HepG2 (cell line): ENCODE measurements around the gene S1PR5. TPM values are rescaled to one million over a fixed set of nuclear protein-coding genes. Genes with fewer than 3 reads are reported as not detected.

Experiments used
- CENPT ChIP-seq: sonication (generic); formaldehyde crosslinking; IDR thresholded peaks from 2 replicates; pipeline ENCODE4 v1.8.0; 2022; ENCODE audit warnings: low read depth, mild to moderate bottlenecking, moderate library complexity, missing genetic modification reagents
- HNRNPK ChIP-seq: fragments of 200-400 bp; formaldehyde crosslinking; IDR thresholded peaks from 2 replicates; pipeline ENCODE4 v1.6.1; 2018; ENCODE audit warnings: low read length, low read depth, moderate library complexity, mild to moderate bottlenecking; ENCODE audit not compliant: poor library complexity, severe bottlenecking
- JDP2 ChIP-seq: sonication (generic); formaldehyde crosslinking; IDR thresholded peaks from 2 replicates; pipeline ENCODE4 v1.8.1; 2022; ENCODE audit warnings: missing genetic modification reagents, borderline replicate concordance
- NFKB2 ChIP-seq: sonication (generic); formaldehyde crosslinking; IDR thresholded peaks from 2 replicates; pipeline ENCODE4 v1.4.0; 2020; ENCODE audit warnings: missing genetic modification reagents, borderline replicate concordance
- NONO ChIP-seq, 2 experiments: fragments of 450-650 bp in 1 of 2; sonication (generic) in 1 of 2; formaldehyde crosslinking in 1 of 2; IDR thresholded peaks in 1 of 2; conservative IDR thresholded peaks in 1 of 2; 2 replicates each; pipeline versions ENCODE4 v1.6.1 to v1.8.0; 2017 to 2022; ENCODE audit warnings: mild to moderate bottlenecking in 1 of 2, missing genetic modification reagents in 1 of 2, moderate library complexity in 1 of 2
- ZBTB21 ChIP-seq: sonication (generic); formaldehyde crosslinking; IDR thresholded peaks from 2 replicates; pipeline ENCODE4 v1.4.0; 2020; ENCODE audit warnings: missing genetic modification reagents
- ZFP41 ChIP-seq: sonication (generic); formaldehyde crosslinking; IDR thresholded peaks from 2 replicates; pipeline ENCODE4 v1.4.0; 2020; ENCODE audit warnings: mild to moderate bottlenecking, missing genetic modification reagents, borderline replicate concordance
- ZFP90 ChIP-seq: sonication (generic); formaldehyde crosslinking; IDR thresholded peaks from 2 replicates; pipeline ENCODE4 v1.8.0; 2022; ENCODE audit warnings: missing genetic modification reagents, mild to moderate bottlenecking, inconsistent platforms, borderline replicate concordance
- ZNF205 ChIP-seq: IDR thresholded peaks from 2 replicates; pipeline ENCODE4 v1.6.1; 2018; ENCODE audit warnings: missing biosample characterization, missing genetic modification reagents
- ZNF282 ChIP-seq: fragments of 450-650 bp; IDR thresholded peaks from 2 replicates; pipeline ENCODE4 v1.6.1; 2018; ENCODE audit not compliant: partially characterized antibody
- ZNF33B ChIP-seq: sonication (generic); formaldehyde crosslinking; IDR thresholded peaks from 2 replicates; pipeline ENCODE4 v1.5.1; 2020; ENCODE audit warnings: mild to moderate bottlenecking, missing genetic modification reagents
- ZNF878 ChIP-seq: sonication (generic); formaldehyde crosslinking; IDR thresholded peaks from 2 replicates; pipeline ENCODE4 v1.8.1; 2023; ENCODE audit warnings: mild to moderate bottlenecking, missing genetic modification reagents, moderate library complexity
- ZNF891 ChIP-seq: sonication (generic); formaldehyde crosslinking; IDR thresholded peaks from 2 replicates; pipeline ENCODE4 v1.5.0; 2020; ENCODE audit warnings: mild to moderate bottlenecking, missing genetic modification reagents
- polyA plus RNA-seq, 8 experiments: library from polyadenylated mRNA; depleted of rRNA in 3 of 8; stranded (reverse) in 7 of 8; unstranded in 1 of 8; fragments of >200 nt; fragmentation: Illumina TruSeq in 4 of 8; extraction: Trizol in 4 of 8; gene quantifications; 2 replicates each; pipeline versions ENCODE4 v1.2.1 to v1.2.3, GENCODE V29; 2011 to 2016; ENCODE audit warnings: low read depth in 4 of 8, missing spikeins in 1 of 8, mixed read lengths in 1 of 8; ENCODE audit not compliant: insufficient read depth in 1 of 8
- total RNA-seq, 5 experiments: library from RNA; depleted of rRNA; stranded (reverse); fragments of >200 nt; fragmentation: Illumina TruSeq; extraction: Trizol; gene quantifications; 2 replicates each; pipeline ENCODE4 v1.2.3, GENCODE V29; 2016; ENCODE audit warnings: low read depth in 1 of 5
- TF ChIP-seq, protein P1 (sequence below): sonication (generic); formaldehyde crosslinking; IDR thresholded peaks from 2 replicates; pipeline ENCODE4 v1.4.0; 2020; ENCODE audit warnings: missing genetic modification reagents
- TF ChIP-seq, protein P2 (sequence below): sonication (generic); formaldehyde crosslinking; conservative IDR thresholded peaks from 2 replicates; pipeline ENCODE4 v1.4.0; 2020; ENCODE audit warnings: mild to moderate bottlenecking, missing genetic modification reagents, moderate library complexity
- TF ChIP-seq, protein P3 (sequence below): sonication (generic); formaldehyde crosslinking; IDR thresholded peaks from 2 replicates; pipeline ENCODE4 v1.5.0; 2020; ENCODE audit warnings: missing genetic modification reagents
- TF ChIP-seq, protein P4 (sequence below): sonication (generic); formaldehyde crosslinking; IDR thresholded peaks from 2 replicates; pipeline ENCODE4 v1.8.0; 2022; ENCODE audit warnings: mild to moderate bottlenecking, missing genetic modification reagents, moderate library complexity

S1PR5 gene
- total and polyA plus RNA-seq, 2 of the 13 experiments (the other 11 are each of a cell fraction or from before 2014, with no cell fraction given) = 0.04 TPM; not detected in 1

DNA sequence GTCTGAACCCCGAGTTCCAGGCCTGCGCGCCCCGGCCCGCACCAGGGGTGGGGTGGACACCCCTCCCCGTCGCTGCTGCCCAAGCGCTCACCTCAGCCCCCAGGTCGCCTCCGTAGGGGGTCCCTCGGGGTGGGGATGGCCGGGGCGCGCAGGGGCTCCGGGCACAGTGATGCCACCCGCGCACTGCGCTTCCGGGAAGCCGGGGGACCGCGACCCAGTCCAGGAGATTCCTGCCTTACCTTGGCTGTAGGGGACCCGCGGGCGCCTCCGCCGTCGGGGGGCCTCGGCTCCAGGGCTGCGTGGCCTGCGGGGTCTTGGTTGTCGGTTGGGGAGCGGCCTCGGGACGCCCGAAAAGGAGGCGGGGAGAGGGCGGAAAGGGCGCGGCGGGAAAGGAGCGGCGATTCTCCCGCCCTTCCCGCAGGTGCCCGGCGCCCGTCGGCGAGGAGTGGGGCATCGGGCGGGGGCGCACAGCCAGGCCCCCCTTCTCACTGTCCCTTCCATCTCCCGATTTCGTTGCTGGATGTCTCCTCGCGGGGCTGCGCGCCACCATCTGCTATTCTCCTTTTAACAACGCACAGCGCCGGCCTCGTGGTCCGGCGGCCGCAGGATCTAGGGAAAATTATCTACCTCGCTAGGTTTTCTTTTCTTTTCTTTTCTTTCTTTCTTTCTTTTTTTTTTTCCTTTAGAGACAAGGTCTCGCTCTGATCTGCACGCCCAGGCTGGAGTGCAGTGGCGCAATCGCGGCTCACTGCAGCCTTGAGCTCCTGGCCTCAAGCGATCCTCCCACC, 14.1 kb downstream of the S1PR5 start, which contains the start of gene KEAP1 (continued):
- TF ChIP-seq, protein P1, sequence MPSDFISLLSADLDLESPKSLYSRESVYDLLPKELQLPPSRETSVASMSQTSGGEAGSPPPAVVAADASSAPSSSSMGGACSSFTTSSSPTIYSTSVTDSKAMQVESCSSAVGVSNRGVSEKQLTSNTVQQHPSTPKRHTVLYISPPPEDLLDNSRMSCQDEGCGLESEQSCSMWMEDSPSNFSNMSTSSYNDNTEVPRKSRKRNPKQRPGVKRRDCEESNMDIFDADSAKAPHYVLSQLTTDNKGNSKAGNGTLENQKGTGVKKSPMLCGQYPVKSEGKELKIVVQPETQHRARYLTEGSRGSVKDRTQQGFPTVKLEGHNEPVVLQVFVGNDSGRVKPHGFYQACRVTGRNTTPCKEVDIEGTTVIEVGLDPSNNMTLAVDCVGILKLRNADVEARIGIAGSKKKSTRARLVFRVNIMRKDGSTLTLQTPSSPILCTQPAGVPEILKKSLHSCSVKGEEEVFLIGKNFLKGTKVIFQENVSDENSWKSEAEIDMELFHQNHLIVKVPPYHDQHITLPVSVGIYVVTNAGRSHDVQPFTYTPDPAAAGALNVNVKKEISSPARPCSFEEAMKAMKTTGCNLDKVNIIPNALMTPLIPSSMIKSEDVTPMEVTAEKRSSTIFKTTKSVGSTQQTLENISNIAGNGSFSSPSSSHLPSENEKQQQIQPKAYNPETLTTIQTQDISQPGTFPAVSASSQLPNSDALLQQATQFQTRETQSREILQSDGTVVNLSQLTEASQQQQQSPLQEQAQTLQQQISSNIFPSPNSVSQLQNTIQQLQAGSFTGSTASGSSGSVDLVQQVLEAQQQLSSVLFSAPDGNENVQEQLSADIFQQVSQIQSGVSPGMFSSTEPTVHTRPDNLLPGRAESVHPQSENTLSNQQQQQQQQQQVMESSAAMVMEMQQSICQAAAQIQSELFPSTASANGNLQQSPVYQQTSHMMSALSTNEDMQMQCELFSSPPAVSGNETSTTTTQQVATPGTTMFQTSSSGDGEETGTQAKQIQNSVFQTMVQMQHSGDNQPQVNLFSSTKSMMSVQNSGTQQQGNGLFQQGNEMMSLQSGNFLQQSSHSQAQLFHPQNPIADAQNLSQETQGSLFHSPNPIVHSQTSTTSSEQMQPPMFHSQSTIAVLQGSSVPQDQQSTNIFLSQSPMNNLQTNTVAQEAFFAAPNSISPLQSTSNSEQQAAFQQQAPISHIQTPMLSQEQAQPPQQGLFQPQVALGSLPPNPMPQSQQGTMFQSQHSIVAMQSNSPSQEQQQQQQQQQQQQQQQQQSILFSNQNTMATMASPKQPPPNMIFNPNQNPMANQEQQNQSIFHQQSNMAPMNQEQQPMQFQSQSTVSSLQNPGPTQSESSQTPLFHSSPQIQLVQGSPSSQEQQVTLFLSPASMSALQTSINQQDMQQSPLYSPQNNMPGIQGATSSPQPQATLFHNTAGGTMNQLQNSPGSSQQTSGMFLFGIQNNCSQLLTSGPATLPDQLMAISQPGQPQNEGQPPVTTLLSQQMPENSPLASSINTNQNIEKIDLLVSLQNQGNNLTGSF (CRISPR knock-in tag) = peak; percentile 73; the same call in 1 of the 2 replicates
- TF ChIP-seq ZNF891 (peak; percentile 70), ZNF33B (CRISPR knock-in tag) (no peak), ZNF878 (CRISPR knock-in tag) (no peak), CENPT (CRISPR knock-in tag) (no peak), ZFP90 (CRISPR knock-in tag) (peak; percentile 93), NONO (IDR thresholded peaks at IDR 0.05) (no peak), NONO (CRISPR knock-in tag; conservative IDR thresholded peaks at IDR 0.05) (no peak; the same call in 1 of the 2 replicates), NFKB2 (no peak), ZNF282 (no peak), JDP2 (no peak; the same call in 1 of the 2 replicates), ZNF205 (CRISPR knock-in tag) (no peak; the same call in 1 of the 2 replicates), HNRNPK (peak; percentile 37), ZBTB21 (CRISPR knock-in tag) (no peak), ZFP41 (no peak)
- TF ChIP-seq, protein P2, sequence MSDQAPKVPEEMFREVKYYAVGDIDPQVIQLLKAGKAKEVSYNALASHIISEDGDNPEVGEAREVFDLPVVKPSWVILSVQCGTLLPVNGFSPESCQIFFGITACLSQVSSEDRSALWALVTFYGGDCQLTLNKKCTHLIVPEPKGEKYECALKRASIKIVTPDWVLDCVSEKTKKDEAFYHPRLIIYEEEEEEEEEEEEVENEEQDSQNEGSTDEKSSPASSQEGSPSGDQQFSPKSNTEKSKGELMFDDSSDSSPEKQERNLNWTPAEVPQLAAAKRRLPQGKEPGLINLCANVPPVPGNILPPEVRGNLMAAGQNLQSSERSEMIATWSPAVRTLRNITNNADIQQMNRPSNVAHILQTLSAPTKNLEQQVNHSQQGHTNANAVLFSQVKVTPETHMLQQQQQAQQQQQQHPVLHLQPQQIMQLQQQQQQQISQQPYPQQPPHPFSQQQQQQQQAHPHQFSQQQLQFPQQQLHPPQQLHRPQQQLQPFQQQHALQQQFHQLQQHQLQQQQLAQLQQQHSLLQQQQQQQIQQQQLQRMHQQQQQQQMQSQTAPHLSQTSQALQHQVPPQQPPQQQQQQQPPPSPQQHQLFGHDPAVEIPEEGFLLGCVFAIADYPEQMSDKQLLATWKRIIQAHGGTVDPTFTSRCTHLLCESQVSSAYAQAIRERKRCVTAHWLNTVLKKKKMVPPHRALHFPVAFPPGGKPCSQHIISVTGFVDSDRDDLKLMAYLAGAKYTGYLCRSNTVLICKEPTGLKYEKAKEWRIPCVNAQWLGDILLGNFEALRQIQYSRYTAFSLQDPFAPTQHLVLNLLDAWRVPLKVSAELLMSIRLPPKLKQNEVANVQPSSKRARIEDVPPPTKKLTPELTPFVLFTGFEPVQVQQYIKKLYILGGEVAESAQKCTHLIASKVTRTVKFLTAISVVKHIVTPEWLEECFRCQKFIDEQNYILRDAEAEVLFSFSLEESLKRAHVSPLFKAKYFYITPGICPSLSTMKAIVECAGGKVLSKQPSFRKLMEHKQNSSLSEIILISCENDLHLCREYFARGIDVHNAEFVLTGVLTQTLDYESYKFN = peak; percentile 9; the same call in 1 of the 2 replicates
- TF ChIP-seq, protein P3, sequence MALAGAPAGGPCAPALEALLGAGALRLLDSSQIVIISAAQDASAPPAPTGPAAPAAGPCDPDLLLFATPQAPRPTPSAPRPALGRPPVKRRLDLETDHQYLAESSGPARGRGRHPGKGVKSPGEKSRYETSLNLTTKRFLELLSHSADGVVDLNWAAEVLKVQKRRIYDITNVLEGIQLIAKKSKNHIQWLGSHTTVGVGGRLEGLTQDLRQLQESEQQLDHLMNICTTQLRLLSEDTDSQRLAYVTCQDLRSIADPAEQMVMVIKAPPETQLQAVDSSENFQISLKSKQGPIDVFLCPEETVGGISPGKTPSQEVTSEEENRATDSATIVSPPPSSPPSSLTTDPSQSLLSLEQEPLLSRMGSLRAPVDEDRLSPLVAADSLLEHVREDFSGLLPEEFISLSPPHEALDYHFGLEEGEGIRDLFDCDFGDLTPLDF = peak; percentile 79
- TF ChIP-seq, protein P4, sequence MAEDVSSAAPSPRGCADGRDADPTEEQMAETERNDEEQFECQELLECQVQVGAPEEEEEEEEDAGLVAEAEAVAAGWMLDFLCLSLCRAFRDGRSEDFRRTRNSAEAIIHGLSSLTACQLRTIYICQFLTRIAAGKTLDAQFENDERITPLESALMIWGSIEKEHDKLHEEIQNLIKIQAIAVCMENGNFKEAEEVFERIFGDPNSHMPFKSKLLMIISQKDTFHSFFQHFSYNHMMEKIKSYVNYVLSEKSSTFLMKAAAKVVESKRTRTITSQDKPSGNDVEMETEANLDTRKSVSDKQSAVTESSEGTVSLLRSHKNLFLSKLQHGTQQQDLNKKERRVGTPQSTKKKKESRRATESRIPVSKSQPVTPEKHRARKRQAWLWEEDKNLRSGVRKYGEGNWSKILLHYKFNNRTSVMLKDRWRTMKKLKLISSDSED (CRISPR knock-in tag) = no peak
